Measurements from ENCODE around the gene ZNF362. TPM values are rescaled to one million over a fixed set of nuclear protein-coding genes. Genes with fewer than 3 reads are reported as not detected.

Gene ZNF362
- total and polyA plus RNA-seq, 4 donors, result 2.3 to 6.3 (median 5.4) TPM

- TF ChIP-seq TAF1 (conservative IDR thresholded peaks at IDR 0.05), result no peak
- no peak for TF ChIP-seq JUND (IDR thresholded peaks at IDR 0.05)
- TF ChIP-seq RAD21 (IDR thresholded peaks at IDR 0.05), result no peak
- TF ChIP-seq, protein P1, sequence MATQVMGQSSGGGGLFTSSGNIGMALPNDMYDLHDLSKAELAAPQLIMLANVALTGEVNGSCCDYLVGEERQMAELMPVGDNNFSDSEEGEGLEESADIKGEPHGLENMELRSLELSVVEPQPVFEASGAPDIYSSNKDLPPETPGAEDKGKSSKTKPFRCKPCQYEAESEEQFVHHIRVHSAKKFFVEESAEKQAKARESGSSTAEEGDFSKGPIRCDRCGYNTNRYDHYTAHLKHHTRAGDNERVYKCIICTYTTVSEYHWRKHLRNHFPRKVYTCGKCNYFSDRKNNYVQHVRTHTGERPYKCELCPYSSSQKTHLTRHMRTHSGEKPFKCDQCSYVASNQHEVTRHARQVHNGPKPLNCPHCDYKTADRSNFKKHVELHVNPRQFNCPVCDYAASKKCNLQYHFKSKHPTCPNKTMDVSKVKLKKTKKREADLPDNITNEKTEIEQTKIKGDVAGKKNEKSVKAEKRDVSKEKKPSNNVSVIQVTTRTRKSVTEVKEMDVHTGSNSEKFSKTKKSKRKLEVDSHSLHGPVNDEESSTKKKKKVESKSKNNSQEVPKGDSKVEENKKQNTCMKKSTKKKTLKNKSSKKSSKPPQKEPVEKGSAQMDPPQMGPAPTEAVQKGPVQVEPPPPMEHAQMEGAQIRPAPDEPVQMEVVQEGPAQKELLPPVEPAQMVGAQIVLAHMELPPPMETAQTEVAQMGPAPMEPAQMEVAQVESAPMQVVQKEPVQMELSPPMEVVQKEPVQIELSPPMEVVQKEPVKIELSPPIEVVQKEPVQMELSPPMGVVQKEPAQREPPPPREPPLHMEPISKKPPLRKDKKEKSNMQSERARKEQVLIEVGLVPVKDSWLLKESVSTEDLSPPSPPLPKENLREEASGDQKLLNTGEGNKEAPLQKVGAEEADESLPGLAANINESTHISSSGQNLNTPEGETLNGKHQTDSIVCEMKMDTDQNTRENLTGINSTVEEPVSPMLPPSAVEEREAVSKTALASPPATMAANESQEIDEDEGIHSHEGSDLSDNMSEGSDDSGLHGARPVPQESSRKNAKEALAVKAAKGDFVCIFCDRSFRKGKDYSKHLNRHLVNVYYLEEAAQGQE (IDR thresholded peaks at IDR 0.05), result no peak
- no peak for TF ChIP-seq YY1 (IDR thresholded peaks at IDR 0.05)
- TF ChIP-seq ATF3 (IDR thresholded peaks at IDR 0.05), result no peak
- no peak for TF ChIP-seq HNF4G (IDR thresholded peaks at IDR 0.05)
- TF ChIP-seq SP1 (IDR thresholded peaks at IDR 0.05), result no peak
- TF ChIP-seq, protein P2, sequence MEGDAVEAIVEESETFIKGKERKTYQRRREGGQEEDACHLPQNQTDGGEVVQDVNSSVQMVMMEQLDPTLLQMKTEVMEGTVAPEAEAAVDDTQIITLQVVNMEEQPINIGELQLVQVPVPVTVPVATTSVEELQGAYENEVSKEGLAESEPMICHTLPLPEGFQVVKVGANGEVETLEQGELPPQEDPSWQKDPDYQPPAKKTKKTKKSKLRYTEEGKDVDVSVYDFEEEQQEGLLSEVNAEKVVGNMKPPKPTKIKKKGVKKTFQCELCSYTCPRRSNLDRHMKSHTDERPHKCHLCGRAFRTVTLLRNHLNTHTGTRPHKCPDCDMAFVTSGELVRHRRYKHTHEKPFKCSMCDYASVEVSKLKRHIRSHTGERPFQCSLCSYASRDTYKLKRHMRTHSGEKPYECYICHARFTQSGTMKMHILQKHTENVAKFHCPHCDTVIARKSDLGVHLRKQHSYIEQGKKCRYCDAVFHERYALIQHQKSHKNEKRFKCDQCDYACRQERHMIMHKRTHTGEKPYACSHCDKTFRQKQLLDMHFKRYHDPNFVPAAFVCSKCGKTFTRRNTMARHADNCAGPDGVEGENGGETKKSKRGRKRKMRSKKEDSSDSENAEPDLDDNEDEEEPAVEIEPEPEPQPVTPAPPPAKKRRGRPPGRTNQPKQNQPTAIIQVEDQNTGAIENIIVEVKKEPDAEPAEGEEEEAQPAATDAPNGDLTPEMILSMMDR (IDR thresholded peaks at IDR 0.05; ENCODE audit: low read depth, low read length, missing input control), result no peak
- TF ChIP-seq GABPA (IDR thresholded peaks at IDR 0.05 in 1 of 2, conservative IDR thresholded peaks at IDR 0.05 in 1 of 2), result no peak
- peaks cover 0 to 3% (median 0%) of the 10 kb centered on the region in 4 donors for H3K4me1 ChIP-seq (ENCODE audit: control insufficient read depth in 4 of 4, insufficient read depth in 4 of 4, low read length in 3 of 4)
- 95% methylated on average over 7 of the region's 7 CpGs for WGBS
- no peak overlapping the region for H3K27ac ChIP-seq (ENCODE audit: low read depth in 1 of 2, low read length in 2 of 2)
- DNase-seq (ENCODE audit: low spot score), result no peak
- no peaks in the 10 kb centered on the region for H3K9me3 ChIP-seq (ENCODE audit: control insufficient read depth in 4 of 4, low read length in 3 of 4)
- H3K36me3 ChIP-seq (ENCODE audit: control insufficient read depth in 4 of 4, insufficient read depth in 3 of 4, low read depth in 1 of 4, low read length in 3 of 4), result peaks cover 0 to 3% (median 0%) of the 10 kb centered on the region in 4 donors
- no peak overlapping the region for H3K9ac ChIP-seq (ENCODE audit: low read depth in 1 of 2, low read length in 2 of 2)
- H3K27me3 ChIP-seq (ENCODE audit: control insufficient read depth in 4 of 4, insufficient read depth in 4 of 4, low read length in 3 of 4), result no peaks in the 10 kb centered on the region
- H3K4me3 ChIP-seq (ENCODE audit: low read depth in 1 of 3, low read length in 3 of 3), result no peak overlapping the region
These were observed 14.6 kb downstream of the ZNF362 start for GRCh38 chr1:33270808-33271465.

DNA sequence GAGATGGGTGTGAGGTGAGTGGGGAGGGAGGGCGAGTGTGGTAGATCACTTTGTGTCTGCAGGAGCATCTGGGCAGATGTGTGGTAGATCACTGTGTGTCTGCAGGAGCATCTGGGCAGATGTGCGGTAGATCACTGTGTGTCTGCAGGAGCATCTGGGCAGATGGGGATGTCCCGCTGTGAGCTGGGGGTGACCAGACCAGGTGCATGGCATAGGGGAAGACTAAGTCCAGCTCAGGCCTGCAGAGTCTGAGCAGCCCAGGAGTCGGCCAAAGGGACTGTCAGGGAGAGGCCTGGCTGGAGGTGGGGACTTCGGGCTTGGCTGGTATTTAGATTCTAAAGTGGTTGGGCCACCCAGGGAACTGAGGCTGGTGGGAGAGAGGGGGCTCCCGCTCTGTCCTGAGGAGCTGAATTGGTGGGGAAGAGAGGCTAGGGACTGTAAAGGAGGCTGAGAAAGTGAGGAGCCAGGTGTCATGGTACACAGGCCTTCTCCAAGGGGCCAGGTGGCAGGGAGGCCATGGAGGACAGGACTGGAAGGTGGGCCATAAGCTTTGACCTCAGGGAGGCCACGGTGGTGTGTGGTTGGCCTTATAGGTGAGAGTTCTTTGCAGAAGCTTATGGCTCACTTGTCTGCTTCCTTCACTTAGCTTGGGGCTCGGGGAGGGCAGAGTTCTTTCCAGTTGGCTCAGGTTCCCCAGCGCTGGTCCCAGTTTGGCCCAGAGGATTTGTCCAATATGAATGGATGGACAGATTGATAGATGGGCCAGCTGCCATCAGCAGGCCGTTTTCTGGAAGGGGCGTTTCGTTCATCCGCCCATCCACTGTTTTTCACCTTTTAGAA, 15.6 kb downstream of the ZNF362 start:
- Histone ChIP-seq H3K9ac (ENCODE audit: low read depth in 1 of 2, low read length in 2 of 2) (no peak overlapping the region), H3K27ac (ENCODE audit: low read depth in 1 of 2, low read length in 2 of 2) (no peak overlapping the region), H3K4me3 (ENCODE audit: low read depth in 1 of 3, low read length in 3 of 3) (no peak overlapping the region), H3K27me3 (ENCODE audit: control insufficient read depth in 4 of 4, insufficient read depth in 4 of 4, low read length in 3 of 4) (no peaks in the 10 kb centered on the region), H3K9me3 (ENCODE audit: control insufficient read depth in 4 of 4, low read length in 3 of 4) (no peaks in the 10 kb centered on the region), H3K36me3 (ENCODE audit: control insufficient read depth in 4 of 4, insufficient read depth in 3 of 4, low read depth in 1 of 4, low read length in 3 of 4) (peaks cover 0 to 6% (median 2%) of the 10 kb centered on the region in 4 donors), H3K4me1 (ENCODE audit: control insufficient read depth in 4 of 4, insufficient read depth in 4 of 4, low read length in 3 of 4) (no peaks in the 10 kb centered on the region)
- no peak for DNase-seq (ENCODE audit: low spot score)
- 94% methylated on average over 13 of the region's 13 CpGs for WGBS
- TF ChIP-seq HNF4G (IDR thresholded peaks at IDR 0.05) (no peak), FOXA2 (IDR thresholded peaks at IDR 0.05) (no peak), FOXA1 (IDR thresholded peaks at IDR 0.05) (no peak), RAD21 (IDR thresholded peaks at IDR 0.05) (no peak), MAX (IDR thresholded peaks at IDR 0.05) (no peak), RXRA (IDR thresholded peaks at IDR 0.05) (no peak), SP1 (IDR thresholded peaks at IDR 0.05) (no peak)
- TF ChIP-seq, protein P1 (IDR thresholded peaks at IDR 0.05), result no peak
- TF ChIP-seq, protein P2 (IDR thresholded peaks at IDR 0.05; ENCODE audit: low read depth, low read length, missing input control), result no peak
- TF ChIP-seq, protein P3, sequence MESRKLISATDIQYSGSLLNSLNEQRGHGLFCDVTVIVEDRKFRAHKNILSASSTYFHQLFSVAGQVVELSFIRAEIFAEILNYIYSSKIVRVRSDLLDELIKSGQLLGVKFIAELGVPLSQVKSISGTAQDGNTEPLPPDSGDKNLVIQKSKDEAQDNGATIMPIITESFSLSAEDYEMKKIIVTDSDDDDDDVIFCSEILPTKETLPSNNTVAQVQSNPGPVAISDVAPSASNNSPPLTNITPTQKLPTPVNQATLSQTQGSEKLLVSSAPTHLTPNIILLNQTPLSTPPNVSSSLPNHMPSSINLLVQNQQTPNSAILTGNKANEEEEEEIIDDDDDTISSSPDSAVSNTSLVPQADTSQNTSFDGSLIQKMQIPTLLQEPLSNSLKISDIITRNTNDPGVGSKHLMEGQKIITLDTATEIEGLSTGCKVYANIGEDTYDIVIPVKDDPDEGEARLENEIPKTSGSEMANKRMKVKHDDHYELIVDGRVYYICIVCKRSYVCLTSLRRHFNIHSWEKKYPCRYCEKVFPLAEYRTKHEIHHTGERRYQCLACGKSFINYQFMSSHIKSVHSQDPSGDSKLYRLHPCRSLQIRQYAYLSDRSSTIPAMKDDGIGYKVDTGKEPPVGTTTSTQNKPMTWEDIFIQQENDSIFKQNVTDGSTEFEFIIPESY (IDR thresholded peaks at IDR 0.05), result no peak

Measured in liver (tissue), 9 donors.